ENCODE data around the gene CCDC15. TPM values are rescaled to one million over a fixed set of nuclear protein-coding genes. Genes with fewer than 3 reads are reported as not detected.

CCDC15 gene
- total RNA-seq (1 to 10 TPM in 5 of 7 donors, under 1 TPM in 2; 0.87 to 1.9 (median 1.4) TPM), polyA plus RNA-seq (1 to 10 TPM in 1 of 2 donors, under 1 TPM in 1; 0.82 to 1.1 TPM)
- long read RNA-seq, donor 1, partial matches to known transcripts, result 1 of 6 reads
- long read RNA-seq, donor 1, other reads (novel, unspliced or antisense), result 5 of 6 reads
- long read RNA-seq, donor 2, result 0 reads
- long read RNA-seq, donor 3, partial matches to known transcripts, result 0 of 1 reads
- long read RNA-seq, donor 3, other reads (novel, unspliced or antisense), result 0 of 1 reads

GRCh38 chr11:124953753-124954589 is at the start of gene CCDC15:
Gene CCDC15 (plus strand): TSS chr11:124954202. CDS start chr11:124954733, 531 bp downstream.
- TF ChIP-seq EP300 (IDR thresholded peaks at IDR 0.05) (no peak), POLR2A (IDR thresholded peaks at IDR 0.05) (peak; percentile 97)
- H3K27me3 ChIP-seq, result no peaks in the 10 kb centered on the region
- 0 to 1% (median 0%) methylated on average over 48 to 54 of the region's 54 CpGs for WGBS, 3 donors
- H3K4me3 ChIP-seq, result peak within 1 kb of the TSS; percentile 55
- peaks cover 2% of the 10 kb centered on the region for H3K4me1 ChIP-seq (ENCODE audit: insufficient read depth)
- DNase-seq, result peak; percentile 96 to 97 (median 96)
- intact Hi-C loops (cut with DNase I), result loop anchor here in 3 of 4 donors (2.0 to 10.0 kb wide), 4 partner anchors 77 to 481 kb away; no protein-coding TSS in a partner anchor
- no peaks in the 10 kb centered on the region for H3K36me3 ChIP-seq
- no peaks in the 10 kb centered on the region for H3K9me3 ChIP-seq
- peak within 1 kb of the TSS in 1 of 2 donors; percentile 70 for H3K27ac ChIP-seq

GRCh38 chr11:124915541-124916369 is 38.2 kb upstream of the CCDC15 start:
- Histone ChIP-seq H3K27ac (no peak overlapping the region), H3K36me3 (no peaks in the 10 kb centered on the region), H3K9me3 (no peaks in the 10 kb centered on the region), H3K27me3 (no peaks in the 10 kb centered on the region), H3K4me1 (ENCODE audit: insufficient read depth) (peaks cover 2% of the 10 kb centered on the region), H3K4me3 (no peak overlapping the region)
- intact Hi-C loops (cut with DNase I), result no loop called here
- DNase-seq, result no peak
- TF ChIP-seq POLR2A (IDR thresholded peaks at IDR 0.05) (no peak), CTCF (IDR thresholded peaks at IDR 0.05) (no peak), EP300 (IDR thresholded peaks at IDR 0.05) (no peak)
- 86 to 89% (median 87%) methylated on average over 3 of the region's 3 CpGs for WGBS, 3 donors

- Histone ChIP-seq H3K9me3 (no peaks in the 10 kb centered on the region), H3K27me3 (no peaks in the 10 kb centered on the region), H3K36me3 (no peaks in the 10 kb centered on the region), H3K27ac (no peak overlapping the region), H3K4me1 (ENCODE audit: insufficient read depth) (peaks cover 5% of the 10 kb centered on the region), H3K4me3 (no peak overlapping the region)
- TF ChIP-seq CTCF (IDR thresholded peaks at IDR 0.05), result no peak
- DNase-seq, result no peak
- intact Hi-C loops (cut with DNase I), result no loop called here
Measured at GRCh38 chr11:124916370-124916710, 37.7 kb upstream of the CCDC15 start.

DNA sequence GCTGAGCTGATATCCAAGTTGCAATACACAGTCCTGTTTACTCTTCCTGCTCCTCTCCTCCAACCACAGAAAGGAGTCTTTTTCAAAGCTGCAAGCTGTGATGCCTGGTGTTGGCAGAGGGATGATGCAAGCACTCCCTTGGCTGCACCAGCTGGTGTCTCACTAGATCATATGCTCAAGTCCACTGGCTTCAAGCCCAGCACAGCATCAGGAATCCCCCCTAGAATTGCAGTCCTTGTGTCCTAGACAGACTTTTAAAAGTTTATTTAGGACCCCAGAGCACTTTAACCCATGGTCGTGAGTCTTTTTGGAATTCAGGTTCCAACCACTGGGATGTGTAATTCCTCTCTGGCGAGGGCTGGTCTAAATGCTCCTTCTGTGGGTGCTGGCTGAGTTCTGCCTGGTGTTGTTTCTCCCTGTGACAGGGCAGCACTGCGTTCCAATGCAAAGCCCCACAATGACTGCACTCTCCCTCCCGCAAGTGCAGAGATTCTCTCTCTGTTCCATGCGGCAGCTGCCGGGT is 36.8 kb upstream of the CCDC15 start:
- Histone ChIP-seq H3K4me1 (ENCODE audit: insufficient read depth) (peaks cover 5% of the 10 kb centered on the region), H3K36me3 (no peaks in the 10 kb centered on the region), H3K9me3 (no peaks in the 10 kb centered on the region), H3K4me3 (no peak overlapping the region), H3K27ac (no peak overlapping the region), H3K27me3 (no peaks in the 10 kb centered on the region)
- DNase-seq, result no peak
- WGBS, 3 donors, result 67 to 83% (median 82%) methylated on average over 6 of the region's 6 CpGs
- intact Hi-C loops (cut with DNase I), result no loop called here
- TF ChIP-seq POLR2A (IDR thresholded peaks at IDR 0.05) (no peak), EP300 (IDR thresholded peaks at IDR 0.05) (no peak), CTCF (IDR thresholded peaks at IDR 0.05) (no peak)

Data from ovary (tissue), 10 donors.